Muscle layer of duodenum (tissue), 2 donors: ENCODE measurements around the gene NGEF.

ENCODE experiments used
- H3K27ac ChIP-seq: one replicate; pipeline ENCODE4 v1.7.0; 2013; ENCODE audit warnings: mild to moderate bottlenecking, low read length
- H3K27me3 ChIP-seq: one replicate; pipeline ENCODE4 v1.7.0; 2013; ENCODE audit warnings: low read depth, mild to moderate bottlenecking, control low read depth, low read length
- H3K36me3 ChIP-seq, 2 donors: one replicate each; pipeline ENCODE4 v1.7.0; 2013; ENCODE audit warnings: low read length in 2 of 2, control low read depth in 1 of 2, mild to moderate bottlenecking in 1 of 2; ENCODE audit not compliant: insufficient read depth in 2 of 2, control insufficient read depth in 1 of 2
- H3K4me1 ChIP-seq, 2 donors: one replicate each; pipeline ENCODE4 v1.7.0; 2013; ENCODE audit warnings: low read length in 2 of 2, mild to moderate bottlenecking in 2 of 2, control low read depth in 1 of 2, moderate library complexity in 1 of 2; ENCODE audit not compliant: insufficient read depth in 2 of 2, control insufficient read depth in 1 of 2
- H3K4me3 ChIP-seq, 2 donors: one replicate each; pipeline ENCODE4 v1.7.0; 2013; ENCODE audit warnings: low read length in 2 of 2, low read depth in 1 of 2, mild to moderate bottlenecking in 1 of 2
- H3K9me3 ChIP-seq, 2 donors: one replicate each; pipeline ENCODE4 v1.7.0; 2013; ENCODE audit warnings: low read length in 2 of 2, control low read depth in 1 of 2, mild to moderate bottlenecking in 1 of 2; ENCODE audit not compliant: control insufficient read depth in 1 of 2
- donor health status: healthy.

NGEF gene

GRCh38 chr2:233041722-233042323 is 28.8 kb upstream of the NGEF start:
- Histone ChIP-seq H3K36me3 (no peaks in the 10 kb centered on the region), H3K4me1 (no peaks in the 10 kb centered on the region), H3K27ac (no peak overlapping the region), H3K4me3 (no peak overlapping the region), H3K27me3 (no peaks in the 10 kb centered on the region), H3K9me3 (no peaks in the 10 kb centered on the region)

- Histone ChIP-seq H3K36me3 (no peaks in the 10 kb centered on the region), H3K4me3 (no peak overlapping the region), H3K9me3 (no peaks in the 10 kb centered on the region), H3K4me1 (no peaks in the 10 kb centered on the region), H3K27me3 (no peaks in the 10 kb centered on the region), H3K27ac (no peak overlapping the region)
Observed at GRCh38 chr2:233040571-233040970, 27.5 kb upstream of the NGEF start.

- Histone ChIP-seq H3K4me1 (no peaks in the 10 kb centered on the region), H3K9me3 (no peaks in the 10 kb centered on the region), H3K36me3 (no peaks in the 10 kb centered on the region), H3K27me3 (no peaks in the 10 kb centered on the region), H3K27ac (no peak overlapping the region), H3K4me3 (no peak overlapping the region)
Observed at GRCh38 chr2:233039846-233040530, 26.9 kb upstream of the NGEF start.

- Histone ChIP-seq H3K4me1 (no peaks in the 10 kb centered on the region), H3K36me3 (no peaks in the 10 kb centered on the region), H3K27me3 (no peaks in the 10 kb centered on the region), H3K4me3 (no peak overlapping the region), H3K27ac (no peak overlapping the region), H3K9me3 (no peaks in the 10 kb centered on the region)
Observed at GRCh38 chr2:233039212-233039845, 26.3 kb upstream of the NGEF start.

- H3K27ac ChIP-seq: no peak overlapping the region
- H3K4me3 ChIP-seq: no peak overlapping the region
- no peaks in the 10 kb centered on the region for H3K36me3 ChIP-seq
- H3K4me1 ChIP-seq: no peaks in the 10 kb centered on the region
- H3K27me3 ChIP-seq: no peaks in the 10 kb centered on the region
- H3K9me3 ChIP-seq: no peaks in the 10 kb centered on the region
Observed at GRCh38 chr2:233037078-233037477, 24.0 kb upstream of the NGEF start.

- Histone ChIP-seq H3K27ac (no peak overlapping the region), H3K36me3 (no peaks in the 10 kb centered on the region), H3K4me3 (no peak overlapping the region), H3K9me3 (no peaks in the 10 kb centered on the region), H3K4me1 (no peaks in the 10 kb centered on the region), H3K27me3 (no peaks in the 10 kb centered on the region)
Observed at GRCh38 chr2:233036162-233036838, 23.2 kb upstream of the NGEF start.

- Histone ChIP-seq H3K4me1 (no peaks in the 10 kb centered on the region), H3K36me3 (no peaks in the 10 kb centered on the region), H3K27me3 (no peaks in the 10 kb centered on the region), H3K9me3 (no peaks in the 10 kb centered on the region), H3K4me3 (no peak overlapping the region), H3K27ac (no peak overlapping the region)
Observed at GRCh38 chr2:233035426-233036161, 22.5 kb upstream of the NGEF start.

- Histone ChIP-seq H3K4me1 (no peaks in the 10 kb centered on the region), H3K27me3 (no peaks in the 10 kb centered on the region), H3K9me3 (no peaks in the 10 kb centered on the region), H3K36me3 (no peaks in the 10 kb centered on the region), H3K27ac (no peak overlapping the region), H3K4me3 (no peak overlapping the region)
Observed at GRCh38 chr2:233034091-233034882, 21.2 kb upstream of the NGEF start.

GRCh38 chr2:233033672-233034071 is 20.6 kb upstream of the NGEF start:
- Histone ChIP-seq H3K9me3 (no peaks in the 10 kb centered on the region), H3K4me1 (no peaks in the 10 kb centered on the region), H3K27me3 (no peaks in the 10 kb centered on the region), H3K4me3 (no peak overlapping the region), H3K27ac (no peak overlapping the region), H3K36me3 (no peaks in the 10 kb centered on the region)

- Histone ChIP-seq H3K4me3 (no peak within 1 kb of the TSS), H3K27me3 (no peaks in the 10 kb centered on the region), H3K9me3 (no peaks in the 10 kb centered on the region), H3K27ac (no peak within 1 kb of the TSS), H3K4me1 (no peaks in the 10 kb centered on the region), H3K36me3 (no peaks in the 10 kb centered on the region)
Observed at GRCh38 chr2:233032551-233033320, 19.7 kb upstream of the NGEF start, which contains the start of gene NEU2. NEU2 (plus strand) TSS chr2:233032672; CDS start chr2:233032672, 0 bp downstream.
